GM23338 (cell line): ENCODE data around the gene CAMTA1. TPM values are rescaled to one million over a fixed set of nuclear protein-coding genes. Genes with fewer than 3 reads are reported as not detected.

Experiments
- ATAC-seq: fragments of 200-7000 bp; cut with Tn5 transposase; 3 replicates; pipeline ENCODE4 v1.9.1; 2020
- DNase-seq: peaks from one replicate; pipeline ENCODE4 v3.0.0-alpha.2; 2015; ENCODE audit warnings: low spot score
- H2AFZ ChIP-seq: fragments of 200-600 bp; sonication (generic); 2 replicates; pipeline ENCODE4 v1.8.0; 2016; ENCODE audit warnings: antibody characterized with exemption, mild to moderate bottlenecking, moderate library complexity
- H3F3A ChIP-seq: fragments of 200-600 bp; sonication (generic); replicated peaks from 2 replicates; pipeline ENCODE4 v1.8.0; 2017; ENCODE audit warnings: antibody characterized with exemption, mixed run types, low read depth
- H3K27ac ChIP-seq: fragments of 200-600 bp; sonication (generic); 2 replicates; pipeline ENCODE4 v1.6.1; 2016; ENCODE audit warnings: low read depth
- H3K27me3 ChIP-seq: fragments of 200-600 bp; sonication (generic); 2 replicates; pipeline ENCODE4 v1.8.0; 2016; ENCODE audit warnings: mild to moderate bottlenecking, mixed run types, moderate library complexity; ENCODE audit not compliant: insufficient read depth
- H3K36me3 ChIP-seq: fragments of 200-600 bp; sonication (generic); 2 replicates; pipeline ENCODE4 v1.8.0; 2016; ENCODE audit warnings: mild to moderate bottlenecking; ENCODE audit not compliant: insufficient read depth
- H3K4me1 ChIP-seq: fragments of 200-600 bp; sonication (generic); 2 replicates; pipeline ENCODE4 v1.8.0; 2016; ENCODE audit warnings: mild to moderate bottlenecking, moderate library complexity; ENCODE audit not compliant: insufficient read depth
- H3K4me2 ChIP-seq: fragments of 200-600 bp; sonication (generic); 2 replicates; pipeline ENCODE4 v1.7.1; 2017; ENCODE audit warnings: mixed run types
- H3K4me3 ChIP-seq: fragments of 200-600 bp; sonication (generic); 2 replicates; pipeline ENCODE4 v1.6.1; 2016; ENCODE audit warnings: mixed run types
- H3K79me2 ChIP-seq: fragments of 200-600 bp; sonication (generic); replicated peaks from 2 replicates; pipeline ENCODE4 v1.8.0; 2017; ENCODE audit warnings: mild to moderate bottlenecking; ENCODE audit not compliant: insufficient read depth
- H3K9me2 ChIP-seq: fragments of 200-600 bp; sonication (generic); 2 replicates; pipeline ENCODE4 v1.8.0; 2017; ENCODE audit not compliant: insufficient read depth
- H4K20me1 ChIP-seq: fragments of 200-600 bp; sonication (generic); replicated peaks from 2 replicates; pipeline ENCODE4 v1.8.0; 2017; ENCODE audit warnings: mild to moderate bottlenecking; ENCODE audit not compliant: insufficient read depth
- H3K27ac Mint-ChIP-seq: 2 replicates; pipeline ENCODE4 v1.8.0; 2020; ENCODE audit warnings: inconsistent platforms, mild to moderate bottlenecking, moderate library complexity, mixed read lengths
- H3K27me3 Mint-ChIP-seq: 3 replicates; pipeline ENCODE4 v1.8.0; 2022; ENCODE audit warnings: low read depth, mild to moderate bottlenecking, moderate library complexity, mixed read lengths, inconsistent platforms; ENCODE audit not compliant: insufficient read depth, poor library complexity
- H3K36me3 Mint-ChIP-seq: 3 replicates; pipeline ENCODE4 v1.8.0; 2021; ENCODE audit warnings: low read depth, mild to moderate bottlenecking, inconsistent platforms, moderate library complexity, mixed read lengths
- H3K4me1 Mint-ChIP-seq: 3 replicates; pipeline ENCODE4 v1.8.0; 2020; ENCODE audit warnings: mild to moderate bottlenecking, inconsistent platforms, mixed read lengths
- H3K4me3 Mint-ChIP-seq: 3 replicates; pipeline ENCODE4 v1.8.0; 2021; ENCODE audit warnings: moderate library complexity, mild to moderate bottlenecking, inconsistent platforms, mixed read lengths
- H3K9me3 Mint-ChIP-seq: 3 replicates; pipeline ENCODE4 v1.8.0; 2020; ENCODE audit warnings: moderate library complexity, mild to moderate bottlenecking, inconsistent platforms, mixed read lengths
- CREB1 ChIP-seq: fragments of 250-450 bp; sonication (Bioruptor Pico); IDR thresholded peaks from 2 replicates; pipeline ENCODE4 v1.5.0; 2020; ENCODE audit warnings: low read depth, mild to moderate bottlenecking, moderate library complexity
- CTCF ChIP-seq, 2 experiments: fragments of 200-600 bp in 1 of 2; sonication (generic) in 1 of 2; conservative IDR thresholded peaks; 2 replicates each; pipeline versions ENCODE4 v1.5.1 to v1.6.1; 2016 to 2017; ENCODE audit warnings: antibody characterized with exemption in 2 of 2, low read depth in 2 of 2, mild to moderate bottlenecking in 2 of 2, moderate library complexity in 1 of 2
- EZH2 ChIP-seq: fragments of 200-600 bp; sonication (generic); IDR thresholded peaks from one replicate; pipeline ENCODE4 v1.8.0; 2017; ENCODE audit warnings: antibody characterized with exemption, mild to moderate bottlenecking, low read depth; ENCODE audit not compliant: unreplicated experiment
- EZH2phosphoT487 ChIP-seq: fragments of 200-600 bp; sonication (generic); IDR thresholded peaks from one replicate; pipeline ENCODE4 v1.8.1; 2018; ENCODE audit warnings: antibody characterized with exemption; ENCODE audit not compliant: unreplicated experiment
- JUNB ChIP-seq: IDR thresholded peaks from one replicate; pipeline ENCODE4 v1.6.1; 2016; ENCODE audit warnings: antibody characterized with exemption; ENCODE audit not compliant: unreplicated experiment
- NANOG ChIP-seq: IDR thresholded peaks from 2 replicates; pipeline ENCODE4 v1.6.1; 2016; ENCODE audit warnings: antibody characterized with exemption, borderline replicate concordance
- POLR2AphosphoS5 ChIP-seq: IDR thresholded peaks from 2 replicates; pipeline ENCODE4 v1.6.1; 2016; ENCODE audit warnings: antibody characterized with exemption, low read depth
- STAT1 ChIP-seq: IDR thresholded peaks from one replicate; pipeline ENCODE4 v1.6.1; 2016; ENCODE audit warnings: antibody characterized with exemption; ENCODE audit not compliant: unreplicated experiment
- ZNF114 ChIP-seq: fragments of 250-450 bp; sonication (Bioruptor Pico); IDR thresholded peaks from 2 replicates; pipeline ENCODE4 v1.5.0; 2020; ENCODE audit warnings: mild to moderate bottlenecking, moderate library complexity
- ZNF331 ChIP-seq: fragments of 250-450 bp; sonication (Bioruptor Pico); IDR thresholded peaks from 2 replicates; pipeline ENCODE4 v1.5.0; 2020; ENCODE audit warnings: low read depth, mild to moderate bottlenecking, moderate library complexity
- polyA plus RNA-seq: library from polyadenylated mRNA; unstranded; fragments of >200 nt; fragmentation: Nextera tagmentation; extraction: Ambion mirVana; gene quantifications from 2 replicates; pipeline ENCODE4 v1.2.1, GENCODE V29; 2016
- total RNA-seq: library from RNA; depleted of rRNA; stranded (reverse); fragments of >200 nt; shearing (Covaris generic); gene quantifications from 2 replicates; pipeline ENCODE4 v1.2.3, GENCODE V29; 2014
- TF ChIP-seq, protein P1 (sequence below): fragments of 250-450 bp; sonication (Bioruptor Pico); IDR thresholded peaks from 2 replicates; pipeline ENCODE4 v1.5.0; 2020; ENCODE audit warnings: mild to moderate bottlenecking, moderate library complexity
- TF ChIP-seq, protein P2 (sequence below): IDR thresholded peaks from one replicate; pipeline ENCODE4 v1.6.1; 2018; ENCODE audit warnings: antibody characterized with exemption; ENCODE audit not compliant: unreplicated experiment
- TF ChIP-seq, protein P3 (sequence below): IDR thresholded peaks from 2 replicates; pipeline ENCODE4 v1.6.1; 2016; ENCODE audit warnings: antibody characterized with exemption

The CAMTA1 gene
- total and polyA plus RNA-seq, 2 experiments from 2014 or later = 115 to 519 TPM

DNA sequence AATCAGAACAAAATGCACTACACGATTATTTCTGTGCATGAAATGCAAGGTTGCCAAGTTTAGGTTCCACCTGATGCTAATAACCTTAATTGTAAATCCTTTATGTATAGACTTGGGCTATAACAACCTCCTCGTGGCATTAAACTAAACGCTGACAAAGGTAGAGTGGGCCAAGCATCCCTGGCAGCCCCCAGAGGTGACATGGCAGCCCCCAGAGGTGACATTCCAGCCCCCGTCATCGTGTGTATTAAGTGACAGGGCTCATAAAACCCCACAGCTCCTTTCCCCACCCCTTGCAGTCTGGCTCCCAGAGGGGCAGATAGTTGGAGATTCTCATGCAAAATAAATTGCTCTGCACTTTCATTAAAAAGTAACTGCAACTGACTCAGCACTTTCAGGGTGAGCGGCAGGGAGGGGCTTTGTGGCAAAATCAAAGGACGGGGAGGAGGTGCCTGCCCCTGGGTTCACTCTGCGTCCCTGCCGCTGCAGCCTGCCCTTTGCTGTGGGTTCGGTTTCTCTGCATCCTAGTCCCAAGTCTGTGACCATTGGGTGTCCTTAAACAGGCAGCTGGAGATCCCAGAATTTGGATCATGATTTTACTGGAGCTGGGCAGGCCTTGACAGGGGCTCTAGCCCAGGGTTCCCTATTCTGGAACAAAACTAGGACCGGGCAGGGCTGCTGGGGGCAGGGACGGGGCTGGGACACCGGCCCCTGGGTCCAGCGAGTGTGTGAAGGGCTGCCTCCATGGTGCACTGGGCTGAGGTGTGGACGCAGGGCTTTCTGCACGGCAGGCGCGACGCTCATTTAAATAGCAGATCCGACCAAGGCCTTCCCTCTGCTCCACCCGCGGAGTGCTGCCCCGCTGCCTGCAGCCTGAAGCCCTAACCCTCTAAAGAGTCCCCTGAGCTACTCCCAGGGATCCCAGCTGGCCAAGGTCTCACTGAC is 751.0 kb downstream of the CAMTA1 start:
- TF ChIP-seq, protein P1, sequence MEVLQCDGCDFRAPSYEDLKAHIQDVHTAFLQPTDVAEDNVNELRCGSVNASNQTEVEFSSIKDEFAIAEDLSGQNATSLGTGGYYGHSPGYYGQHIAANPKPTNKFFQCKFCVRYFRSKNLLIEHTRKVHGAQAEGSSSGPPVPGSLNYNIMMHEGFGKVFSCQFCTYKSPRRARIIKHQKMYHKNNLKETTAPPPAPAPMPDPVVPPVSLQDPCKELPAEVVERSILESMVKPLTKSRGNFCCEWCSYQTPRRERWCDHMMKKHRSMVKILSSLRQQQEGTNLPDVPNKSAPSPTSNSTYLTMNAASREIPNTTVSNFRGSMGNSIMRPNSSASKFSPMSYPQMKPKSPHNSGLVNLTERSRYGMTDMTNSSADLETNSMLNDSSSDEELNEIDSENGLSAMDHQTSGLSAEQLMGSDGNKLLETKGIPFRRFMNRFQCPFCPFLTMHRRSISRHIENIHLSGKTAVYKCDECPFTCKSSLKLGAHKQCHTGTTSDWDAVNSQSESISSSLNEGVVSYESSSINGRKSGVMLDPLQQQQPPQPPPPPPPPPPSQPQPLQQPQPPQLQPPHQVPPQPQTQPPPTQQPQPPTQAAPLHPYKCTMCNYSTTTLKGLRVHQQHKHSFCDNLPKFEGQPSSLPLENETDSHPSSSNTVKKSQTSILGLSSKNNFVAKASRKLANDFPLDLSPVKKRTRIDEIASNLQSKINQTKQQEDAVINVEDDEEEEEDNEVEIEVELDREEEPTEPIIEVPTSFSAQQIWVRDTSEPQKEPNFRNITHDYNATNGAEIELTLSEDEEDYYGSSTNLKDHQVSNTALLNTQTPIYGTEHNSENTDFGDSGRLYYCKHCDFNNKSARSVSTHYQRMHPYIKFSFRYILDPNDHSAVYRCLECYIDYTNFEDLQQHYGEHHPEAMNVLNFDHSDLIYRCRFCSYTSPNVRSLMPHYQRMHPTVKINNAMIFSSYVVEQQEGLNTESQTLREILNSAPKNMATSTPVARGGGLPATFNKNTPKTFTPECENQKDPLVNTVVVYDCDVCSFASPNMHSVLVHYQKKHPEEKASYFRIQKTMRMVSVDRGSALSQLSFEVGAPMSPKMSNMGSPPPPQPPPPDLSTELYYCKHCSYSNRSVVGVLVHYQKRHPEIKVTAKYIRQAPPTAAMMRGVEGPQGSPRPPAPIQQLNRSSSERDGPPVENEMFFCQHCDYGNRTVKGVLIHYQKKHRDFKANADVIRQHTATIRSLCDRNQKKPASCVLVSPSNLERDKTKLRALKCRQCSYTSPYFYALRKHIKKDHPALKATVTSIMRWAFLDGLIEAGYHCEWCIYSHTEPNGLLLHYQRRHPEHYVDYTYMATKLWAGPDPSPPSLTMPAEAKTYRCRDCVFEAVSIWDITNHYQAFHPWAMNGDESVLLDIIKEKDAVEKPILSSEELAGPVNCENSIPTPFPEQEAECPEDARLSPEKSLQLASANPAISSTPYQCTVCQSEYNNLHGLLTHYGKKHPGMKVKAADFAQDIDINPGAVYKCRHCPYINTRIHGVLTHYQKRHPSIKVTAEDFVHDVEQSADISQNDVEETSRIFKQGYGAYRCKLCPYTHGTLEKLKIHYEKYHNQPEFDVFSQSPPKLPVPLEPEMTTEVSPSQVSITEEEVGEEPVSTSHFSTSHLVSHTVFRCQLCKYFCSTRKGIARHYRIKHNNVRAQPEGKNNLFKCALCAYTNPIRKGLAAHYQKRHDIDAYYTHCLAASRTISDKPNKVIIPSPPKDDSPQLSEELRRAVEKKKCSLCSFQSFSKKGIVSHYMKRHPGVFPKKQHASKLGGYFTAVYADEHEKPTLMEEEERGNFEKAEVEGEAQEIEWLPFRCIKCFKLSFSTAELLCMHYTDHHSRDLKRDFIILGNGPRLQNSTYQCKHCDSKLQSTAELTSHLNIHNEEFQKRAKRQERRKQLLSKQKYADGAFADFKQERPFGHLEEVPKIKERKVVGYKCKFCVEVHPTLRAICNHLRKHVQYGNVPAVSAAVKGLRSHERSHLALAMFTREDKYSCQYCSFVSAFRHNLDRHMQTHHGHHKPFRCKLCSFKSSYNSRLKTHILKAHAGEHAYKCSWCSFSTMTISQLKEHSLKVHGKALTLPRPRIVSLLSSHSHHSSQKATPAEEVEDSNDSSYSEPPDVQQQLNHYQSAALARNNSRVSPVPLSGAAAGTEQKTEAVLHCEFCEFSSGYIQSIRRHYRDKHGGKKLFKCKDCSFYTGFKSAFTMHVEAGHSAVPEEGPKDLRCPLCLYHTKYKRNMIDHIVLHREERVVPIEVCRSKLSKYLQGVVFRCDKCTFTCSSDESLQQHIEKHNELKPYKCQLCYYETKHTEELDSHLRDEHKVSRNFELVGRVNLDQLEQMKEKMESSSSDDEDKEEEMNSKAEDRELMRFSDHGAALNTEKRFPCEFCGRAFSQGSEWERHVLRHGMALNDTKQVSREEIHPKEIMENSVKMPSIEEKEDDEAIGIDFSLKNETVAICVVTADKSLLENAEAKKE (CRISPR knock-in tag) = no peak
- TF ChIP-seq ZNF114 (CRISPR knock-in tag) (no peak), CTCF (conservative IDR thresholded peaks at IDR 0.05; ENCODE audit: low read depth in 2 of 2) (no peak), STAT1 (no peak), JUNB (no peak), ZNF331 (CRISPR knock-in tag) (no peak), EZH2phosphoT487 (no peak), EZH2 (no peak), CREB1 (no peak; the same call in 1 of the 2 replicates), POLR2AphosphoS5 (no peak), NANOG (no peak; the same call in 1 of the 2 replicates)
- TF ChIP-seq, protein P2, sequence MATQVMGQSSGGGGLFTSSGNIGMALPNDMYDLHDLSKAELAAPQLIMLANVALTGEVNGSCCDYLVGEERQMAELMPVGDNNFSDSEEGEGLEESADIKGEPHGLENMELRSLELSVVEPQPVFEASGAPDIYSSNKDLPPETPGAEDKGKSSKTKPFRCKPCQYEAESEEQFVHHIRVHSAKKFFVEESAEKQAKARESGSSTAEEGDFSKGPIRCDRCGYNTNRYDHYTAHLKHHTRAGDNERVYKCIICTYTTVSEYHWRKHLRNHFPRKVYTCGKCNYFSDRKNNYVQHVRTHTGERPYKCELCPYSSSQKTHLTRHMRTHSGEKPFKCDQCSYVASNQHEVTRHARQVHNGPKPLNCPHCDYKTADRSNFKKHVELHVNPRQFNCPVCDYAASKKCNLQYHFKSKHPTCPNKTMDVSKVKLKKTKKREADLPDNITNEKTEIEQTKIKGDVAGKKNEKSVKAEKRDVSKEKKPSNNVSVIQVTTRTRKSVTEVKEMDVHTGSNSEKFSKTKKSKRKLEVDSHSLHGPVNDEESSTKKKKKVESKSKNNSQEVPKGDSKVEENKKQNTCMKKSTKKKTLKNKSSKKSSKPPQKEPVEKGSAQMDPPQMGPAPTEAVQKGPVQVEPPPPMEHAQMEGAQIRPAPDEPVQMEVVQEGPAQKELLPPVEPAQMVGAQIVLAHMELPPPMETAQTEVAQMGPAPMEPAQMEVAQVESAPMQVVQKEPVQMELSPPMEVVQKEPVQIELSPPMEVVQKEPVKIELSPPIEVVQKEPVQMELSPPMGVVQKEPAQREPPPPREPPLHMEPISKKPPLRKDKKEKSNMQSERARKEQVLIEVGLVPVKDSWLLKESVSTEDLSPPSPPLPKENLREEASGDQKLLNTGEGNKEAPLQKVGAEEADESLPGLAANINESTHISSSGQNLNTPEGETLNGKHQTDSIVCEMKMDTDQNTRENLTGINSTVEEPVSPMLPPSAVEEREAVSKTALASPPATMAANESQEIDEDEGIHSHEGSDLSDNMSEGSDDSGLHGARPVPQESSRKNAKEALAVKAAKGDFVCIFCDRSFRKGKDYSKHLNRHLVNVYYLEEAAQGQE = no peak
- TF ChIP-seq, protein P3, sequence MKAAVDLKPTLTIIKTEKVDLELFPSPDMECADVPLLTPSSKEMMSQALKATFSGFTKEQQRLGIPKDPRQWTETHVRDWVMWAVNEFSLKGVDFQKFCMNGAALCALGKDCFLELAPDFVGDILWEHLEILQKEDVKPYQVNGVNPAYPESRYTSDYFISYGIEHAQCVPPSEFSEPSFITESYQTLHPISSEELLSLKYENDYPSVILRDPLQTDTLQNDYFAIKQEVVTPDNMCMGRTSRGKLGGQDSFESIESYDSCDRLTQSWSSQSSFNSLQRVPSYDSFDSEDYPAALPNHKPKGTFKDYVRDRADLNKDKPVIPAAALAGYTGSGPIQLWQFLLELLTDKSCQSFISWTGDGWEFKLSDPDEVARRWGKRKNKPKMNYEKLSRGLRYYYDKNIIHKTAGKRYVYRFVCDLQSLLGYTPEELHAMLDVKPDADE = no peak
- Histone ChIP-seq H3K9me2 (0 out of 2 replicates have a peak, but pooled peaks cover 2% of the 10 kb centered on the region), H3K4me3 (peak overlapping the region; percentile 13; the same call in 1 of the 2 replicates), H3K4me1 (peaks cover 42% of the 10 kb centered on the region), H3K4me2 (peak overlapping the region; percentile 65), H4K20me1 (no peaks in the 10 kb centered on the region), H3K79me2 (no peaks in the 10 kb centered on the region), H3K27ac (peak overlapping the region; percentile 51; the same call in 1 of the 2 replicates), H2AFZ (peak overlapping the region; percentile 25), H3F3A (no peaks in the 10 kb centered on the region), H3K27me3 (no peaks in the 10 kb centered on the region; the same call in 1 of the 2 replicates), H3K36me3 (no peaks in the 10 kb centered on the region)
- Mint-ChIP-seq H3K4me1 (peaks cover 54% of the 10 kb centered on the region), H3K36me3 (no peaks in the 10 kb centered on the region), H3K27ac (peak overlapping the region; percentile 85), H3K9me3 (no peaks in the 10 kb centered on the region; the same call in 2 of the 3 replicates), H3K27me3 (peaks cover 22% of the 10 kb centered on the region), H3K4me3 (peak overlapping the region; percentile 29; the same call in 2 of the 3 replicates)
- ATAC-seq = peak; percentile 62
- peak; percentile 77 for DNase-seq
